Tibial artery (tissue), 4 donors: ENCODE measurements around the gene ZMIZ1.
A peak's percentile ranks its signal among the peaks of the same experiment; 100 is the strongest.

Source experiments
- DNase-seq, 2 donors: peaks; one replicate each; pipeline ENCODE4 v3.0.0-alpha.2; 2019
- H3K27ac ChIP-seq, 2 donors: fragments of 200-600 bp; sonication (generic) in 1 of 2; 1 replicate in 1 of 2; 2 replicates in 1 of 2; pipeline ENCODE4 v1.5.1; 2018 to 2019; ENCODE audit warnings: mild to moderate bottlenecking in 1 of 2
- H3K27me3 ChIP-seq, 2 donors: fragments of 200-600 bp; sonication (generic) in 1 of 2; one replicate each; pipeline versions ENCODE4 v1.5.1 to v1.6.0; 2016 to 2019
- H3K36me3 ChIP-seq, 3 donors: fragments of 200-600 bp; sonication (generic) in 2 of 3; one replicate each; pipeline ENCODE4 v1.5.1; 2016 to 2019; ENCODE audit warnings: mild to moderate bottlenecking in 2 of 3
- H3K4me1 ChIP-seq, 4 donors: fragments of 200-600 bp; sonication (generic) in 2 of 4; 1 replicate in 3 of 4; 2 replicates in 1 of 4; pipeline ENCODE4 v1.5.1; 2016 to 2019
- H3K4me3 ChIP-seq, 2 donors: fragments of 200-600 bp; sonication (generic) in 1 of 2; 1 replicate in 1 of 2; 2 replicates in 1 of 2; pipeline ENCODE4 v1.5.1; 2018 to 2019; ENCODE audit warnings: mild to moderate bottlenecking in 2 of 2
- H3K9me3 ChIP-seq, 3 donors: fragments of 200-600 bp; sonication (generic) in 1 of 3; one replicate each; pipeline ENCODE4 v1.5.1; 2016 to 2019
- intact Hi-C: fragments of 100-400 bp; cut with DNase I; formaldehyde crosslinking; loops from one replicate; pipeline ENCODE4 v1.15.0; 2023; ENCODE audit warnings: low total_unique reads
- TF ChIP-seq, protein P1 (sequence below), 2 experiments: fragments of 200-600 bp in 1 of 2; fragments of 450-650 bp in 1 of 2; IDR thresholded peaks; one replicate each; pipeline ENCODE4 v1.5.1; 2017 to 2019; ENCODE audit warnings: antibody characterized with exemption in 2 of 2, mild to moderate bottlenecking in 1 of 2, moderate library complexity in 1 of 2

ZMIZ1 gene

DNA sequence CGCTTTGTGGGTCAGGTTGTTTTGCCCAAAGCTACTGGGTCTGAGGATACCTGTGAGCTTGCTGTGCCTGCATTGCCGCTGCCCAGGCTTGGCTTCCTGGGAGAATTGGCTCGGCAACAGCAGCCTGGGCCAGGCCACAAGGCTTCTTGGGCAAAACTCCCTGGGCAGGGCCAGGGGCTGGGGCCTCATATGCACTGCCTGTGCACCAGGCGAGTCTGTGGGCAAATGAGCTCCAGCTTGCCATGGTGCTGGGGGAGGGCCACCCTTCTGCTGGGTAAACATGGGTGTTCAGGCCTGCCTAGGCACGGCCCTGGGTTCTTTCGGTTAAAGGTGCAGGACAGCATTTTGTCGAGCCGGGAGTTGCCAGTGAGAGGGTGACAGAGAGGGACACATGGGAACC, 19.4 kb downstream of the ZMIZ1 start:
- H3K36me3 ChIP-seq = no peaks in the 10 kb centered on the region
- TF ChIP-seq, protein P1, sequence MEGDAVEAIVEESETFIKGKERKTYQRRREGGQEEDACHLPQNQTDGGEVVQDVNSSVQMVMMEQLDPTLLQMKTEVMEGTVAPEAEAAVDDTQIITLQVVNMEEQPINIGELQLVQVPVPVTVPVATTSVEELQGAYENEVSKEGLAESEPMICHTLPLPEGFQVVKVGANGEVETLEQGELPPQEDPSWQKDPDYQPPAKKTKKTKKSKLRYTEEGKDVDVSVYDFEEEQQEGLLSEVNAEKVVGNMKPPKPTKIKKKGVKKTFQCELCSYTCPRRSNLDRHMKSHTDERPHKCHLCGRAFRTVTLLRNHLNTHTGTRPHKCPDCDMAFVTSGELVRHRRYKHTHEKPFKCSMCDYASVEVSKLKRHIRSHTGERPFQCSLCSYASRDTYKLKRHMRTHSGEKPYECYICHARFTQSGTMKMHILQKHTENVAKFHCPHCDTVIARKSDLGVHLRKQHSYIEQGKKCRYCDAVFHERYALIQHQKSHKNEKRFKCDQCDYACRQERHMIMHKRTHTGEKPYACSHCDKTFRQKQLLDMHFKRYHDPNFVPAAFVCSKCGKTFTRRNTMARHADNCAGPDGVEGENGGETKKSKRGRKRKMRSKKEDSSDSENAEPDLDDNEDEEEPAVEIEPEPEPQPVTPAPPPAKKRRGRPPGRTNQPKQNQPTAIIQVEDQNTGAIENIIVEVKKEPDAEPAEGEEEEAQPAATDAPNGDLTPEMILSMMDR (IDR thresholded peaks at IDR 0.05) = no peak
- H3K4me1 ChIP-seq = peaks cover 7 to 74% (median 50%) of the 10 kb centered on the region in 4 donors
- H3K27me3 ChIP-seq = no peaks in the 10 kb centered on the region
- DNase-seq = no peak
- H3K9me3 ChIP-seq = no peaks in the 10 kb centered on the region
- intact Hi-C loops = loop anchor here (10.0 kb wide), 1 partner anchor 47 kb away; no protein-coding TSS in a partner anchor
- H3K27ac ChIP-seq = peak overlapping the region in 1 of 2 donors; percentile 16
- no peak overlapping the region for H3K4me3 ChIP-seq

DNA sequence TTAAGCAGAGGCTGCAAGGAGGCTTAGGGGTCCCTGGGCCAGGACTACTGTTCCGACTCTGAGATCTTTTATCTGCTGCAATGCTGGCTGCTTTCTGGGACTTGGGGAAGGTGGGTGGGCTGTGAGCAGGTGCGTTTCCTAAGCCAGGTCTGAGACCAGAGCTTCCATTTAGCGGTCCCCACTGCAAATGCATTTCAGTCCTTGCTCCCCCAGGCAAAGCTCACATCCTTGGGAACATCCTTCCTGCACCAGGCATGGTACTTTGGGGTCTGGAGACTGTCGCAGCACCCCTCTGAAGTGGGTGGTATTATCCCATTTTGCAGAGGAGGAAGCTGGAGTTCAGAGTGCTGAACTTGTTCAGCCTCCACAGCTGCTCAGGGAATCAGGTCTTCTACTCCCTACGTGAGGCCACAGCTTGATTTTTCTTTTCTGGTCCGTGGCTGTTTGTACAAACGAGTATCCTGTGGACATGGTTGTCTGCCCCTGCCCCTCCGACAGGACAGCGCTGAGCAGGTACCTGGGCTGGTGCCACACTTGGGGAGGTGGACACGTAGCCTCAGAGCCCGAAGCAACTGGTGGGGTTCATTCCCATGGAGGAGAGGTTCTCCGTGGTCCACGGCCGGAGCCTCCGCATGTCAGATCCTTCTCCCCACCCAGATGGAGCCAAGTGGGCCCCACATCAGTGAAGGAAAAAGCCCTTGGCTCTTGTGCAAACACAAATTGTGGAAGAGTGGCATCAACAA, 20.0 kb downstream of the ZMIZ1 start:
- H3K36me3 ChIP-seq = no peaks in the 10 kb centered on the region
- TF ChIP-seq, protein P1 (IDR thresholded peaks at IDR 0.05) = no peak
- intact Hi-C loops = loop anchor here (10.0 kb wide), 1 partner anchor 46 kb away; no protein-coding TSS in a partner anchor
- H3K4me1 ChIP-seq = peaks cover 6 to 73% (median 49%) of the 10 kb centered on the region in 4 donors
- no peak overlapping the region for H3K4me3 ChIP-seq
- peak overlapping the region in 1 of 2 donors; percentile 16 for H3K27ac ChIP-seq
- H3K27me3 ChIP-seq = no peaks in the 10 kb centered on the region
- no peaks in the 10 kb centered on the region for H3K9me3 ChIP-seq
- DNase-seq = no peak

DNA sequence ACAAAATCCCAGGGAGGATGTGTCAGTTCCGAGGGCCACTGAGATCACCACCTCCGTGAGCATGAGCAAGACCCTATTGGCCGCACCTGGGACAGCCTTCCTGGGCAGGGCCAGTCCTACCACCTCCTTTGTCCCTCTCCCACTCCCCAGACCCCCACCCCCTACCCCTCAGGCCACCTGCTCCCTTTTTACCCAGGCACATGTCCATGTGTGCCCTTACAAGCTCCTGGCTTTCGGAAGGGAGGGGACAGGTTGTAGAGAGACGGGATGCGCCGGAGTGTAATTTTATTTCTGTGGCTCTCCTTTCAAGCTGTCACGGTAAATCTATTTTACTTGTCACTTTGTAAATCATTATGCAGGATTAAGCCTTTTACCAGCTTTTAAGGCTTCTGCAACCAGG, 20.9 kb downstream of the ZMIZ1 start:
- no peak overlapping the region for H3K27ac ChIP-seq
- no peak for DNase-seq
- intact Hi-C loops = loop anchor here (10.0 kb wide), 1 partner anchor 45 kb away; no protein-coding TSS in a partner anchor

DNA sequence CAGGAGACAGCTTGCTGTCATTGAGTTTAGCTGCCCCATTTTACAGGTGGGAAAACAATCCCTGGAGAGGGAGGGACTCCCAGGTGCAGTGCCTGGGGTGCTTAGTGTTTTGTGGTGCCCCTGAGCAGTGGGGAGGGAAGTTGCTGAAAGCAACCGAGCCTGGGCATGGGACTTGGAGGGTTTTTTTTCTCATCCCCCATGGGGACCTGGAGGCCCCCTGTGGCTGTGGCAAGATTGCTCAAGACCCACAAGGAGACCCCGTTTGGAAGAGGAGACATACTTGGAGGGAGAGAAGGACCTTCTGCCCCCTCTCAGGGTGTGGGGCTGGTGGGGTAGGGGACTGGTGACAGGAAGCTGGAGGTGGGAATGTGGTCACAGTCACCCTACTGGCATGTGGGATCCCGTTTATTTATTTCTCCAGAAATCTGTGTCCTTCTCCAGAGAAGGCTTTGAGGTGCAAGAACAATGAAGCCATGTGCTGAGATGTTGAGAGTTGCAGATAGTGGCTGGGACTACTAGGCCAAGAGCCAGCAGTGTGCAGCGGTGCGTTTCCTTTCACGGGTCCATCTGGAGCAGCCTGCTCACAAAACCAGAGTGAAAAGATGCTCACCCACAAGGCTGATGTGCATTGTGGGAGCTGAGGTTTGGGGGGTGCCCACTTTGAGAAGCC, 21.5 kb downstream of the ZMIZ1 start:
- no peak overlapping the region for H3K27ac ChIP-seq

More for the DNA sequence above, 20.9 kb downstream of the ZMIZ1 start:
- no peaks in the 10 kb centered on the region for H3K27me3 ChIP-seq
- H3K36me3 ChIP-seq = no peaks in the 10 kb centered on the region
- TF ChIP-seq, protein P1 (IDR thresholded peaks at IDR 0.05) = no peak
- H3K4me3 ChIP-seq = no peak overlapping the region
- H3K9me3 ChIP-seq = no peaks in the 10 kb centered on the region
- peaks cover 0 to 73% (median 48%) of the 10 kb centered on the region in 4 donors for H3K4me1 ChIP-seq

DNA sequence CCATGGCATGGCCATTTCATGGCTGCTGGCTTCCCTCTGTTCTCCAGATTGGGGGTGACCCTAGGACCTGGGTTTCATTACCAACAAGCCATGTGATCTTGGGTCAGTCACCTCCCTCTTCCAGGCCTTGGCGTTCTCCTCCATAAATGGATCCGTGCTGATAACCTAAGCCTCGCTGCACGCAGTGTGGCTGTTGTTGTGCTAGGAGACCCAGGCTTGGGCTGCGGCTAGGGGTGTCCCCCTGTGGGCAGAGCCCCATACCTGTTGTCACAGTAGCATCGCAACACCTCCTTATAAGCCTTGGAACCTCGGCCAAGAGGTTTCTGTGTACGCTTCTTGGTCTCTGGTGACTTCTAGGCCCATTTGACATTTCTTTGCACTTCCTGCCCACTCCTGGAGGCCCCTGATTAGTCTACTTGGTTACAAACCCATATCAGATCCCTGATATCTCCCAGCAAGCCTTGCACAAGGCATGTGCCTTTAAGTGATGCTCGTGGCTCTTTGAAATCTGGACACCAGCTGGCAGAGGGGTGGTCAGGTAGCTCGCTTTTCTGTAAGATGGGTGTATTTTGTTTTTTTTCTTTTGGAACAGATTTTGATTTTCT, 23.6 kb downstream of the ZMIZ1 start:
- no peaks in the 10 kb centered on the region for H3K36me3 ChIP-seq
- no peak overlapping the region for H3K4me3 ChIP-seq
- H3K9me3 ChIP-seq = no peaks in the 10 kb centered on the region
- TF ChIP-seq, protein P1 (IDR thresholded peaks at IDR 0.05) = no peak
- no peaks in the 10 kb centered on the region for H3K27me3 ChIP-seq
- H3K27ac ChIP-seq = peak overlapping the region in 1 of 2 donors; percentile 15
- peaks cover 0 to 84% (median 45%) of the 10 kb centered on the region in 4 donors for H3K4me1 ChIP-seq
- no peak for DNase-seq
- intact Hi-C loops = no loop called here

More for the DNA sequence above, 21.5 kb downstream of the ZMIZ1 start:
- no peaks in the 10 kb centered on the region for H3K27me3 ChIP-seq
- no peak overlapping the region for H3K4me3 ChIP-seq
- no peaks in the 10 kb centered on the region for H3K9me3 ChIP-seq
- intact Hi-C loops = no loop called here
- no peaks in the 10 kb centered on the region for H3K36me3 ChIP-seq
- no peak for DNase-seq
- H3K4me1 ChIP-seq = peaks cover 0 to 72% (median 43%) of the 10 kb centered on the region in 4 donors
- TF ChIP-seq, protein P1 (IDR thresholded peaks at IDR 0.05) = no peak
